ENCODE measurements around the gene KIF17. TPM values are rescaled to one million over a fixed set of nuclear protein-coding genes. Genes with fewer than 3 reads are reported as not detected.
"Not testable (repeated sequence)": the region's sequence is repeated elsewhere in the genome, so short reads cannot be mapped to it uniquely, and the experiment has no call there.

Gene KIF17
- polyA plus RNA-seq, 1 donor, result 3.2 TPM

GRCh38 chr1:20691872-20692271, 25.9 kb downstream of the KIF17 start:
- DNase-seq (ENCODE audit: low read depth), result no peak

GRCh38 chr1:20689645-20690056, 28.2 kb downstream of the KIF17 start:
- DNase-seq (ENCODE audit: low read depth), result no peak

GRCh38 chr1:20686883-20687725, 30.7 kb downstream of the KIF17 start:
- DNase-seq (ENCODE audit: low read depth), result no peak

- no peak for DNase-seq (ENCODE audit: low read depth)
These were observed 32.1 kb downstream of the KIF17 start for GRCh38 chr1:20685741-20686140.

GRCh38 chr1:20685099-20685662, 32.6 kb downstream of the KIF17 start:
- no peak for DNase-seq (ENCODE audit: low read depth)

- DNase-seq (ENCODE audit: low read depth), result no peak
These were observed 33.2 kb downstream of the KIF17 start for GRCh38 chr1:20684651-20685050.

GRCh38 chr1:20684050-20684620, 33.7 kb downstream of the KIF17 start:
- no peak for DNase-seq (ENCODE audit: low read depth)

- no peak for DNase-seq (ENCODE audit: low read depth)
These were observed 34.2 kb downstream of the KIF17 start for GRCh38 chr1:20683614-20684013.

GRCh38 chr1:20682571-20683236, 35.1 kb downstream of the KIF17 start:
- no peak for DNase-seq (ENCODE audit: low read depth)

- DNase-seq (ENCODE audit: low read depth), result no peak
These were observed 35.8 kb downstream of the KIF17 start for GRCh38 chr1:20681999-20682398.

GRCh38 chr1:20680269-20680668, 37.5 kb downstream of the KIF17 start:
- no peak for DNase-seq (ENCODE audit: low read depth)

GRCh38 chr1:20678599-20678998, 39.2 kb downstream of the KIF17 start:
- no peak for DNase-seq (ENCODE audit: low read depth)

GRCh38 chr1:20673626-20674025, 44.2 kb downstream of the KIF17 start:
- not testable (repeated sequence) for DNase-seq (ENCODE audit: low read depth)

- no peak for DNase-seq (ENCODE audit: low read depth)
These were observed 45.6 kb downstream of the KIF17 start for GRCh38 chr1:20672265-20672632.

GRCh38 chr1:20670936-20671335, 46.9 kb downstream of the KIF17 start:
- DNase-seq (ENCODE audit: low read depth), result no peak

- no peak for DNase-seq (ENCODE audit: low read depth)
These were observed 49.2 kb downstream of the KIF17 start for GRCh38 chr1:20668581-20668980.

- DNase-seq (ENCODE audit: low read depth), result no peak
These were observed 51.0 kb downstream of the KIF17 start for GRCh38 chr1:20666804-20667203.

GRCh38 chr1:20666146-20666545, 51.7 kb downstream of the KIF17 start:
- DNase-seq (ENCODE audit: low read depth), result no peak

GRCh38 chr1:20665726-20666125, 52.1 kb downstream of the KIF17 start:
- DNase-seq (ENCODE audit: low read depth), result no peak

- no peak for DNase-seq (ENCODE audit: low read depth)
These were observed 53.7 kb downstream of the KIF17 start for GRCh38 chr1:20663969-20664715.

- no peak for DNase-seq (ENCODE audit: low read depth)
These were observed 54.4 kb downstream of the KIF17 start for GRCh38 chr1:20663365-20663764.

- DNase-seq (ENCODE audit: low read depth), result no peak
These were observed 55.7 kb downstream of the KIF17 start for GRCh38 chr1:20662110-20662475.
